Hypothalamus (tissue), 51 donors: ENCODE results near the gene SLC16A7.
"Not testable (repeated sequence)": the region's sequence is repeated elsewhere in the genome, so short reads cannot be mapped to it uniquely, and the experiment has no call there.

Experiments
- DNase-seq, 51 donors: peaks; one replicate each; lab custom pipeline; 2025; lab: John Stamatoyannopoulos, UW

SLC16A7 gene

DNA sequence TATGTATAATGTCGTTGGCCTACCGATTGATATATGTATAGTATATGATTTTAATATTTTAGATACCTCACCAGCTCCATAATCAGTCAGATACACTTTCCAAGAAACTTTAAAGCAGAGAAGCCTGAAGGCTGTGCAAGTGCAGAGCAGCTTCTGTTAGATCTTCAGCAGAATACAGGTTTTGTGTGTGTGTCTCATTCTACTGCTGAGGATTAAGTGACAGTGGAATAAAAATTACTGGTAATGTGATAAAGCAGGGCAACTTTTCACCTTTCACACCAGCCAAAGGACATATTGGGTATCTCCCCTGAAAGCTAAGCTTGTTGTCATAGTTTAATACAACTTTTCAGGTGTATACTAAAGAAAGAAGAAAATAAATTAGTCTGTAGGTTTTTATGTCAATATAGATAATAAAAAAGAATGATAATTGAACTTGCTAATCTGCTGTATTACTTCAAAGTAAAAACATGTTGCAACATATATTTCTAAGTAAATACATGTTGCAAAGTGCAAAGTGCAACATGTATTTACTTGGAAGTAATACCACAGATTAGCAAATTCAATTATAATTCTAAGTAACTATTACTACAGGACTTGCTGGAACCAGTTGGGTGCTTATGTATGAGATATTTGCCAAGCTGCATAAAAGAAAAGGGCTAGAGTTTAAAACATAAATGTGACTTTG lies 128.3 kb downstream of the SLC16A7 start:
- no peak for DNase-seq

- DNase-seq: no peak
Measured at GRCh38 chr12:59733200-59733599, 137.4 kb downstream of the SLC16A7 start.

GRCh38 chr12:59734371-59734770 lies 138.5 kb downstream of the SLC16A7 start:
- DNase-seq: no peak

DNA sequence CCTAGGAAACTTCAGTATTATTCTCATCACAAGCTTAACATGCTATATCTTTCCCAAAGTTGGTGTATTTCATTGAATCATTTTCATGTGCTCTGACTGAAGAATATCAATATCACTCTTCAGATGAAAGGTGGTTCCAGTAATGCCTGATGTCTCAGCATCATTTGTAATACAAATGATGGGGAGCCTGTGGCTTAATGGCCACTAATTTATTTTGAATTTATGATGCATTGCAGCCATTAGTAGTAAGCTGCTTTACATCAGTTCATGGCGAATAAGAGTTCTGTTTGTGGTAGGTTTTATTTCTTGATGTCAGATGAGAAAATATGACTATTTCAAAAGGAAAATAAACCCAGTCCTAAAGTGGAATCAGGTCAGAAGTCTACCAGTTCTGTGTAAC lies 139.4 kb downstream of the SLC16A7 start:
- DNase-seq: no peak

DNA sequence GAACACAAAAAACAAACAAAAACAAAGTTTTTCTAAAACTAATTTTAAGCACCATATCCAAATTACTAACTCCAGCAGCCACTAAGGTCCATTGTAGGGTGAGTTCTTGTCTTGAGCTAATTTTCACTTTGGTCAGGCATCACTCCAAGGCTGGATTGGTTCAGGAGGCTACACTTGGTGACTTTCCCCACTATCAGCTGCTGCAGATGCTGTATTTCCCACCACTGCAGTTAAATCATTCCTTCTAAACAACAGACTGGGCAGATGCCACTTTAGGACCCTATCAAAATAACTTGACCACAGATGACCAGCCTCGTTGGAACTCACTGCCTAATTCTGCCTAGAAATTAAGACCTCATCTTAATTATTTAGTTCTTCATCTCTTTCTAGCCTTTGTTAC lies 140.5 kb downstream of the SLC16A7 start:
- DNase-seq: no peak

DNA sequence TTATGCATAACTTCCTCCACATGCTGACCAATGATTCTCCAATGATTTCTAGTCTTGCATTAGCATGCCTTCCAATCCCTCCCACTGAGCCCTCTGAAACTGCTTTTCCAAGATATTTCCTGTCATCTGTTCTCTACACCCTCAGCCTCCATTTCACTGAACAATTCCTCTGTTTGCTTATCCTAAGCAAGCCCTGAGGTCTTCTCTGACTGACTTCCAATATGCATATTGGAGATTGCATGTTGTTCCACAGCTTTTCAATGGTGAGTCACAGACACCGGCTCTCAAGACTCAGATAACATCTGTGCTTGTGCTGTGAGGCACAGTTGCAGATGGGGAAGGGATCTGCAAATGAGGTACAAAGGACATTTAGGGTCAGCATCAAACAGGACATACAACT lies 141.0 kb downstream of the SLC16A7 start:
- DNase-seq: peak in 1 of 51 donors; percentile 7

DNA sequence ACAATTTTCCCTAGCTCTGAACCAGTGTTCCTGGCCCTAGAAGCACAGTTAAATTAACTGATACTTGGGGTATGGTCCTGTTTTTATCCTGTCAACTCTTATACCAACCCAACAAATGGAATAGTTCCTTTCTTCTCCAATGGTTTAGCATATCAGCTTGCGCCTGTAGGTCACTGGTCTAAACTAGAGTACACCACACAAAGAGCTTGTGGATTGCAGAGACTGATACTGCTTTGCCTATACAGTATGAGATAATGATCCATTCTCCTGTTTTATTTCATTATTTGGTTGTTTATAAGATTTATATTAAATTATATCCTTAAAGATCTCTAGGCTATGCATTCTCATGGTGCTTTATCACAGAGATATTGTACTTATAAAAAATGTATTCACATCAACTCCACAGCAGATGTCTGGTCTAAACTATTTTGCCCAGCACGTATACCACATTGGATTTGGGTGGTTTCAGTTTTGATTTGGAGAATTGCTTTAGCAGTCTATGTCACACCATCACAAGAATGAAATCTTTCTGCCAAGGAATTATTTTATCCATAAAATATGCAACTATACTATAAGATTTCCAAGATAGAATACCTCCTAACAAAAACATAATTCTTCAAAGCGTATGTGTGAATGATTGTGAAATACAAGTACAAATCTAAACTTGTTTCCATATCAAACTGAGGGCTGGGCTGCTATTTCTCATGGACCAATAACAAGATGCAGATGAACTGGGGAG lies 142.1 kb downstream of the SLC16A7 start:
- DNase-seq: no peak

DNA sequence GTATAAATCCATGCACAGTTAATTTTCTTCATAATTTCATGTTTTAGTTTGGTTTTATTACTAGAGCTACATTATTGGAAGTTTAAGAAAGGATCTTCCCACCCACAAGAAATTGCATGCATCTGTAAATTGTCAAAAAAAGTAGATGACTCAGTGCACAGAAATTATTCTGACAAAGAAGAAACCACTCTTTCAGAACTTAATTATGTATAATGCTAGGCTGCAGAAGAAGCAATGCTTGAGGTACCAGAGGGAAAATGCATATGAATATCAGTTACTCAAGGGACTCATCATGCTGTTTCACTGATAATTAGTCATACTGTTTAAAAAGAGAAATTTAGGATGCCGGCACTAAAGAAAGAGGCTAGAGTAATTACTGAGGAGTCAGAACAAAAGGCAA lies 147.0 kb downstream of the SLC16A7 start:
- DNase-seq: no peak

GRCh38 chr12:59744564-59744963 lies 148.7 kb downstream of the SLC16A7 start:
- DNase-seq: no peak

- DNase-seq: not testable (repeated sequence)
Measured at GRCh38 chr12:59751091-59751490, 155.3 kb downstream of the SLC16A7 start.

- no peak for DNase-seq
Measured at GRCh38 chr12:59761542-59761941, 165.7 kb downstream of the SLC16A7 start.

DNA sequence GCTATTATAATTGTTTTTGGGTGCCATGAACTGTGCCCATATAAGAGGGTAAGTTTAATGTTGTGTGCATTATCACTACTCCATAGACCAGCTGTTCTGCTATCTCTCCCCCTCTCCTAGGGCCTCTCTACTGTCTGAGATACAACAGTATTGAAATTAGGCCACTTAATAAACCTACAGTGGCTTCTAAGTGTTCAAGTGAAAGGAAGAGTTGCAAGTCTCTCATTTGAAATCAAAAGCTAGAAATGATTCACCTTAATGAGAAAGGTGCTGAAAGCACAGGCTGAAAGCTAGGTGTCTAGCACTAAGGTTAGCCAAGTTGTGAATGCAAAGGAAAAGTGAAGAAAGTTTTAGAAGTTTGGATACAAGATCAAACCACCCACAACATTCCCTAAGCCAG lies 168.0 kb downstream of the SLC16A7 start:
- DNase-seq: no peak

GRCh38 chr12:59768031-59768430 lies 172.2 kb downstream of the SLC16A7 start:
- DNase-seq: no peak

- peak in 11 of 51 donors; percentile 2 to 17 (median 7) for DNase-seq
Measured at GRCh38 chr12:59780605-59781135, 184.8 kb downstream of the SLC16A7 start.

GRCh38 chr12:59787610-59788009 lies 191.8 kb downstream of the SLC16A7 start:
- no peak for DNase-seq

- no peak for DNase-seq
Measured at GRCh38 chr12:59792647-59793046, 196.8 kb downstream of the SLC16A7 start.

GRCh38 chr12:59803735-59804134 lies 207.9 kb downstream of the SLC16A7 start:
- no peak for DNase-seq

GRCh38 chr12:59808317-59808910 lies 212.6 kb downstream of the SLC16A7 start:
- DNase-seq: peak in 1 of 51 donors; percentile 19

DNA sequence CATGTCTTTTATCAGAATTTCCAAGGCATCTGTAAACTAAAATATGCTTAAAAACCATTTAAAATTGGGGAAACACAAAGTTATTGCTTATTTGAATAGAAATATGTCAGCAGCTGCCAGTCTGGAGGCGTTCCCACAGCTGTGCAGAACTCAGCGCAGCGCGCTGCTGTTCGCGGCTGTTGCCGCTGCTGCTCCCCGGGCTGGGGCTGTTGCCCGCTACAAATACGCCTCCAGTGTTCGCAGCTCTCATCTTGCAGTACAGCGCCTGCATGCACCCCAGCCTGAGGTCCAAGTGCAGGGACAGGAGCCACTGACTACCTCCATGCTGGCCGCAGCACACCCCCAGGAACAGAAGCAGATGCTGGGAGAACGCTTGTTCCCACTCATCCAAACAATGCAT lies 216.2 kb downstream of the SLC16A7 start:
- DNase-seq: no peak

DNA sequence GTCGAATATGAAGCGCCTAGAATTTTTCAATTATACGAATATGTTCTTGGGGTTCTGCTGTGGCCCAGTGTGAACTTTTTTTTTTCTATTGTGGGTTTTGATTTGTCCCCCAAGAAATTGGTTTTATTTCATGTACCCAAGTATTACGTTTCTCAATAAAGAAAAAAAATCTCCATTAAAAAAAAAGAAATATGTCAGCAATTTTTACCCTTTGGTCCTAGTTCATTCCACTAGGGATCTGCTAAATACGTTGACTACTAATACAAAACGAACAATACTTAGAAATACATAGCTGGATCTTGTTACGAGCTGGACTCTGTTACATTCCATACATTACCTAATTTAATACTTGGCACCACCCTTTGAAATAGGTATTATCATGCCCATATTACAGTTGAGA lies 216.9 kb downstream of the SLC16A7 start:
- no peak for DNase-seq

GRCh38 chr12:59820594-59821011 lies 224.8 kb downstream of the SLC16A7 start:
- no peak for DNase-seq

DNA sequence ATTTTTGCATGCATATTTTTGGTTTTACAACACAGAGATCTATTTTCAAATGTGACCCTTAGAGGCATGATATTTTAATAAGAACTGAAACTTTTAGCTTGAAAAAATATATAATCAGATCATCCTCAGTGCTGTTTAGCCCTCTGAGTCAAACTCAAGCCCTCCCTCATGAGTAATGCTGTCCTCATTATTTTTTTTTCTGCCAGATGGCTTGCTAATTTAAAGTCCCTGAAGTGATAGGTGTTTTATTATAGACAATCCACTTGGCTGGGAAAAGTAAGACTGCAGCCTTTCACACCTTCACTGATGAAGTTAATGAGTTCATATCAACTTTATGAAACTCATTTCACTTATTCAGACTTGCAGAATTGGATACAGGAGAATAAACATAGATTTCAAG lies 227.7 kb downstream of the SLC16A7 start:
- no peak for DNase-seq
